ENCODE data around the gene CDKAL1.

Gene CDKAL1

GRCh38 chr6:20678831-20679352 lies 144.6 kb downstream of the CDKAL1 start:
- no peak for TF ChIP-seq CTCF (IDR thresholded peaks at IDR 0.05; ENCODE audit: insufficient read depth, low read length, poor library complexity, severe bottlenecking)
- Histone ChIP-seq H3K4me3 (replicated peaks; ENCODE audit: low read depth, low read length) (no peak overlapping the region), H3K36me3 (ENCODE audit: control insufficient read depth, insufficient read depth, low read length) (no peaks in the 10 kb centered on the region), H3K27me3 (replicated peaks; ENCODE audit: control insufficient read depth, insufficient read depth, low read length) (no peaks in the 10 kb centered on the region)
- DNase-seq (ENCODE audit: extremely low read depth, insufficient read length): no peak

- Histone ChIP-seq H3K36me3 (ENCODE audit: control insufficient read depth, insufficient read depth, low read length) (no peaks in the 10 kb centered on the region), H3K4me3 (replicated peaks; ENCODE audit: low read depth, low read length) (no peak overlapping the region), H3K27me3 (replicated peaks; ENCODE audit: control insufficient read depth, insufficient read depth, low read length) (no peaks in the 10 kb centered on the region)
- TF ChIP-seq CTCF (IDR thresholded peaks at IDR 0.05; ENCODE audit: insufficient read depth, low read length, poor library complexity, severe bottlenecking): no peak
- DNase-seq (ENCODE audit: extremely low read depth, insufficient read length): no peak
These were observed 146.5 kb downstream of the CDKAL1 start for GRCh38 chr6:20680697-20681165.

GRCh38 chr6:20681243-20681684 lies 147.0 kb downstream of the CDKAL1 start:
- TF ChIP-seq CTCF (IDR thresholded peaks at IDR 0.05; ENCODE audit: insufficient read depth, low read length, poor library complexity, severe bottlenecking): no peak
- DNase-seq (ENCODE audit: extremely low read depth, insufficient read length): no peak
- H3K36me3 ChIP-seq (ENCODE audit: control insufficient read depth, insufficient read depth, low read length): no peaks in the 10 kb centered on the region
- H3K27me3 ChIP-seq (replicated peaks; ENCODE audit: control insufficient read depth, insufficient read depth, low read length): no peaks in the 10 kb centered on the region
- H3K4me3 ChIP-seq (replicated peaks; ENCODE audit: low read depth, low read length): no peak overlapping the region

- Histone ChIP-seq H3K27me3 (replicated peaks; ENCODE audit: control insufficient read depth, insufficient read depth, low read length) (no peaks in the 10 kb centered on the region), H3K36me3 (ENCODE audit: control insufficient read depth, insufficient read depth, low read length) (no peaks in the 10 kb centered on the region), H3K4me3 (replicated peaks; ENCODE audit: low read depth, low read length) (no peak overlapping the region)
- no peak for TF ChIP-seq CTCF (IDR thresholded peaks at IDR 0.05; ENCODE audit: insufficient read depth, low read length, poor library complexity, severe bottlenecking)
- no peak for DNase-seq (ENCODE audit: extremely low read depth, insufficient read length)
These were observed 150.2 kb downstream of the CDKAL1 start for GRCh38 chr6:20684474-20684873.

- no peak for DNase-seq (ENCODE audit: extremely low read depth, insufficient read length)
- no peaks in the 10 kb centered on the region for H3K27me3 ChIP-seq (replicated peaks; ENCODE audit: control insufficient read depth, insufficient read depth, low read length)
- H3K36me3 ChIP-seq (ENCODE audit: control insufficient read depth, insufficient read depth, low read length): no peaks in the 10 kb centered on the region
- H3K4me3 ChIP-seq (replicated peaks; ENCODE audit: low read depth, low read length): no peak overlapping the region
- no peak for TF ChIP-seq CTCF (IDR thresholded peaks at IDR 0.05; ENCODE audit: insufficient read depth, low read length, poor library complexity, severe bottlenecking)
These were observed 151.9 kb downstream of the CDKAL1 start for GRCh38 chr6:20686142-20686541.

GRCh38 chr6:20687494-20687893 lies 153.2 kb downstream of the CDKAL1 start:
- Histone ChIP-seq H3K27me3 (replicated peaks; ENCODE audit: control insufficient read depth, insufficient read depth, low read length) (no peaks in the 10 kb centered on the region), H3K4me3 (replicated peaks; ENCODE audit: low read depth, low read length) (no peak overlapping the region), H3K36me3 (ENCODE audit: control insufficient read depth, insufficient read depth, low read length) (no peaks in the 10 kb centered on the region)
- no peak for TF ChIP-seq CTCF (IDR thresholded peaks at IDR 0.05; ENCODE audit: insufficient read depth, low read length, poor library complexity, severe bottlenecking)
- DNase-seq (ENCODE audit: extremely low read depth, insufficient read length): no peak
